Measurements from ENCODE around the gene NXT1.

NXT1 gene

DNA sequence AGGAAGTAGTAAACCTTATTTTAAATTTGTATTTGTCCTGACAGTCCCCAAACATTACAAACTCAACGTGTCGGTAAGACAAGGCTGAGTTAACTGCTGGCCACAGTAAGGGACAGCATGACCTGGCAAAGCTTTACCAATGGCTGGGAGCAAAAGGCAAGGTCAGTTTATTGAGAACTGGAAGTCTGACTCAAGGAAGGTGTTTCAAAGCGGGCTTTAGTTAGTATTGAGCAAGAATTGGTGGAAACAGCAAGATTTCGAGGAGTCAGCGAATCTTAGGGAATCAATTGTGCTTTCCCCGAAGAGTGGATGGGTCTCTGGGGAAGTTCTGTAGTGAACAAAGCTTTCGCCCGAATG lies 10.5 kb downstream of the NXT1 start:
- no peak for DNase-seq (ENCODE audit: low read depth)

DNA sequence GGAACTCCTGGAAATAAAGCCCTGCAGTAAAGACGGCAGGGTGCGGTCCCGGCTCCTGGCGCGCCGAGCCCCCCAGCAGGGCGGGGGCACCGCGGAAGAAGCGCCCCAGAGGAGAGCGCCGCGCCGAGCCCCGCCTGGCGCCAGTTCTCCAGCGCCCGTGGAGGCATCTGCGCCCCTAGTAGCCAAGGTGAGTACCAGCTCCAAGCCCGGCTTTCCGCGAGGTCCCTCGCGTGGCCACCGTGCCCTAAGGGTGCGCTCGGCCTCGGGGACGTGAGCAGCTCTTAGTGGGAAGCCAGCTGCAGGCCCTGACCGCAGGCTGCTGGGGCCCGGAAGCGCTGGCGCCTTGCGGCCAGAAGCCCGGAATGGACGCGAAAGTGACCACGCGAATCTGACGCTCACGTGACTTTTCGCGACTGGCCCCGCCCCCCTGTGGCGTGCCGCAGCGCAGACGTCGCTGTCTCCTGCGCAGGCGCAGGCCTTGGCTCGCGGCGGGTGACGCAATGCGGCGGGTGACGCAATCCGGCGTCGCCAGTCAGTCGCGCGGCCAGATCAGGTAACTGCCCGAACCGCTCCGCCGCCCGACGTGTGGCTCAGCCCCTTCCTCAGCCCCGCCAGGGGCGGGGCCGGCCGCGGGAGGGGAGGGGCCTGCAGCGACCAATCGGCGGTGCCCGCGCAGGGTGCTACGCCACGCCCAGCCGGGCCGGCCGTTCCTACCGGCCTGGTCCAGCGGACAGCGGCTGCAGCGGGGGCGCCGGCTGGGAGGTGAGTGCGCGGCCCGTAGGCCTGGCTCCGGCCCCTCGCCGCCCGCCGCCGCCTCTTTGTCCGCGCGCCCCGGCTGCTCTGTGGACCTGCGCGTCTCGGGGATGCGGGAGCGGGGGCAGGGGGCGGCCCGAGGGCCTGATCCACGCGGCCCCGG lies 11.1 kb downstream of the NXT1 start, which contains the start of gene GZF1:
Gene GZF1, plus strand, starts transcription at position 707 of the 916 bp plus-strand sequence. CDS start 2,202 bp downstream, outside the sequence.
- peak; percentile 94 for DNase-seq (ENCODE audit: low read depth)

DNA sequence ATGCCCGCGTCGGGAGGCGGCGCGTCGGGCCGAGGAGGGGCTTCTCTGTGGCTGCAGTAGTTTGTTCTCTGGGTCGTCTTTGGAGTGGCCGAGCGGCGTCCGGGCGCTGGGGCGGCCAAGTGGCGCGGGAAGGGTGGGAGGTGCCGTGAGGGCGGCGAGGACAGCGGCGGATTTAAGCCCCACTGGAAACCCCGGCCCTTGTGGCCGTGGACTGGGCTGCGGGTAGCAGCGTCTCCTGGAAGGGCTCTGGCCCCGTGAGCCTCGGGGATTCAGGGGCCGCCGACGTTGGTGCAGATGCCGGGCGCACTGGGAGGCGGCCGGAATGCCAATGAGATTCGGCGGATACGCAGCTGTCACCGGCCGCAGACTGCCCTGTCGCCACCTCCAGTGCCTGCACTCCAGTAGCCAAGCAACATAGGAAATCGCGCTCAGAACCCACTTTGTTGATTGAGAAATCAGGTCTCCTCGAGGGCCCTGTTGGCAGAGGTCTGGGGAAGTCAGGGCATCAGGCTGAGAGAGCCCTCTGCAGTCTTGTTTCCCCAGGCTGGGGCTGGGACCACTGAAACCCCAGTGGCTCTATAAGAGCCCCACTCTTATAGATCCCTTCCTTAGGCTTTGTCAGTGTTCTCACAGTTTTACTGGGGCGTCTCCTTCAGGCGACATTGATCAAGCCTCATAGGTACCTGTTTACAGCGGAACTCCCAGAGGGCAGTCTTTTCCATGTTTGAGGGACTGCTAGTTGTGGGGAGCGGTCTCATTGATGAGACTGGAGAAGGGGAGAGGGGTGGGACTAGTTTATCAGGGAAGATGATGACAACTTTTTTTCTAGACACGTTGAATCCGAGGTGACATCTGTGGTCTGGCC lies 12.0 kb downstream of the NXT1 start:
- DNase-seq (ENCODE audit: low read depth): peak; percentile 11

DNA sequence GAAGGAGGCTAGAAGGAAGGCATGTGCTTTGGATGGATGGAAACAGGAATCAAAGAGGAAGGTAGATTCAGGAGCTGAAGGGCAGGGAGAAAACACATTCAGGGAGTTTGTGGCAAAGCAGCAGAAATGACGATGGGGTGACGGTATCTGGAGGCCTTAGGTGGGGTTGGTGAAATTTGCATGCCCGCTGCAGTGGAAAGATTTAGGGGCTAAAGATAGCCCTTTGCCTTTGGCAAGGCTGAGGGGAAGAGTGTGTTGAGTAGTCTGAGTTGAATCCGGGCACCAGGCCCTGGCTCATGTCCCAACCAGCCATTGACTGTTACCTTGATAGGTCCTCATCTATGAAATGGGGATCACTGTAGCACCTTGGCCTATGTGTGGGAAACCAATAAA lies 12.7 kb downstream of the NXT1 start:
- DNase-seq (ENCODE audit: low read depth): no peak

DNA sequence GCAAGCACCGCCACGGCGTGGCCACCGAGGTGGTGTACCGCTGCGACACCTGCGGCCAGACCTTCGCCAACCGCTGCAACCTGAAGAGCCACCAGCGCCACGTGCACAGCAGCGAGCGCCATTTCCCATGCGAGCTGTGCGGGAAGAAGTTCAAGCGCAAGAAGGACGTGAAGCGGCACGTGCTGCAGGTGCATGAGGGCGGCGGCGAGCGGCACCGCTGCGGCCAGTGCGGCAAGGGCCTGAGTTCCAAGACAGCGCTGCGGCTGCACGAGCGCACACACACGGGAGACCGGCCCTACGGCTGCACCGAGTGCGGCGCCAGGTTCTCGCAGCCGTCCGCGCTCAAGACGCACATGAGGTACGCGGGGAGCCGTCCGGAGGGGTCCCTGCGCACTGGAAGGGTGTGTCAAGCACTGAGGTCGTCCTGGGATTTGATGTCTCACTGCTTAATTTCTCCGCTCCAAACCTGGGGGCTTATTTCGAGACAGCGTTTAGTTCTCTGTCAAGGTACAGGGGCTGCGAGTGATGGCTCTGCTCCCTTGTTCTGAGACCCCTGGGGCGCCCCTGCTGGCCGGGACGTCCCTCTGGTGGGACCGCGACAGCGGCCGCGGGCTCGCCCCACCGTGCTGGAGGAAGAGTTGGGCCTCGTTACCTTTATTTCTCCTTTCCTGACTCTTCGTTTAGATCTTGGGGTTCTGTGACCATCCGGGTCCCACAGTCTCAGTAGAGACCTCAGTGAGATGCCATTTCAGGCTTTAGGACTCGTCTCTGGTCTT lies 15.0 kb downstream of the NXT1 start:
- DNase-seq (ENCODE audit: low read depth): no peak

DNA sequence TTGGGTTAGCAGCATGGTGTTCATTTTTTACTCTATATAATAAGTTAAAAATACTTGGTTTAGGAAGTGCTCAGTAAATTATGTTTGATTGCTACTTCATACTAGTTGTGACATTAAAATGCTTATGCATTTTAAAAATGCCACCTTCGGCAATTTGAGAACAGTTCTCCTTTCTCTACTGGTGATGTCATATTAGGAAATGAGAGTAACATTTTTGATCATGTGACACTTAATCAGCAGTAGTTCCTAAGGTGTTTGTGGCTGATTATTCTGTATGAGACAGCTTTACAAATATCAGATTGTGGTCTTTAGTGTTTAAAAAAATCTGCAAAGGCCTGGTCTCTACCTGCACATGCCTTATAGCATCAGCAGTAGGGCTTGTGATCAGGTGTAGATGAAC lies 15.8 kb downstream of the NXT1 start:
- no peak for DNase-seq (ENCODE audit: low read depth)

DNA sequence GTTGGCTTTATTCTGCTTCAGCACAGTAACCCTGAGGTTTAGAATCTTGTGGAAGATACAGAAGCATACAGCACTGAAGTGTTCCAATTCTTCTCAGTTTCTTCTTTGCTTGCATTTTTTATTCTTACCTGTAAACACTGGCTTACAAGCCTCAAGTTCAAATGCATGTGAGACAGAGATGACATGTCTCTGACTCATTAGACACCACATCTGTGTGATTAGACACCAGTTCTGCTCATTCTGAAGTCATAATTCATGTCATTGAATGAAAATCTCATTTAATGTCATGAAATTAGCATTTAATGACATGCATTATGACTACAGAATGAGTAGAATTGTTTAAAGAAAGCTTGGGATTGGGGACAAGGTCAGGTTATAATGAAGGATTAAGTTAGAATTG lies 17.2 kb downstream of the NXT1 start:
- no peak for DNase-seq (ENCODE audit: low read depth)

DNA sequence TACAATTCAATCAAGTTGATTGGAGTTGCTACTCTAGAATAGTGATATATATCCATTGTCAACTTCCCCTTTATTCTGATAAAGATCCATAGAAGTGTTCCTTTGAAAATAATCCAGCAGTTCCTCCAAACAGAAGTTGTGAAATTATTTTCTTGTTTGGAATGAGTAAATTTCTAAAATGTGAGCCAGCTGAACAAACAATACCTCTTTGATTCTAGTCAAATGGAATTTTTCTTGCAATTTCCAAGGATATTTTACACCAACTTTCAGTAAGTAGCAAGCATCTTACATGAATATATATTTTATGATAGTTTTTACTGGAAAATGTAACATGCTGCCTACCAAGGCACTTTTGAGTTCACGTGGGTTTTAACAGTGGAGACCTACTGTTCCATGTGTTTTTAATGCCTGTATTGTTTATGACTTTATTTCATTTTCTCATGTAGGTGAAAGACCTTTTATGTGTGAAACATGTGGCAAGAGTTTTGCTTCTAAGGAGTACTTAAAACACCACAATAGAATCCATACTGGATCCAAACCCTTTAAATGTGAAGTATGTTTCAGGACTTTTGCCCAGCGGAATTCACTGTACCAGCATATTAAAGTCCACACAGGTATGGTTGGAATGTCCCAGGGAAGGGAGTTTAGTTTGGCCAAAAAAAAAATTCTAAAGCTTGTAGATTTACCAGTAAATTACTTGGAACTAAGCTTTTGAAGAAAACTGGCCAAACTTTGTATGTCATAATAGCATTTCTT lies 17.9 kb downstream of the NXT1 start:
- no peak for DNase-seq (ENCODE audit: low read depth)

DNA sequence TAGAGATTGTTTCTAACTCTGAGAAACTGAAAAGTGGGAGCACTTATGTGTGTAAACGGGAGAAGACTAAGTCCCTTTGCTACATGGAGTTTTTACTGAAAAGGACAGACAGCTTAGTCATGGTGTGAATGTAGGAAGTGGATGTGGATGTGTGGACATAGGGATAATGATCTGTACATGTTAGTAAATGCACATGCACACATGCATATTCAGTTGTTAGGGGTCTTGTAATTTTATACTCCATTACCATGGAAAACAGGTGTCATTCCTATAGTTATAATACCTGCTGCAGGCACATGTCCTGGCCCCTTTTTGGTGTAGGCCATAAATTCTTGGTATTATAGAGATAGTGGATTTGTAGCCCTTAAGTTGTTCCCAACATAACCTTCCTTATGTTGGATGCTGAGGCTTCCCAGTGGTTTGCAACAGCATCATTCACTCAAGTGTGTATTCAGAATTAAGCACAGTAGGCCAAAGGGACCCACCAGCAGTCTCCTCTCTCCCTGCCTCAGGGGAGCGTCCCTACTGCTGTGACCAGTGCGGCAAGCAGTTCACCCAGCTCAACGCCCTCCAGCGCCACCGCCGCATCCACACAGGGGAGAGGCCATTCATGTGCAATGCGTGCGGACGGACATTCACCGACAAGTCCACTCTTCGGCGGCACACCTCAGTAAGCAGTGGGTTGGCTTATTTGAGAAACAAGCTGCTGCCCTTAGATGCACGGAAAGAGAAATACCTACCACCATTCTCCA lies 18.7 kb downstream of the NXT1 start:
- no peak for DNase-seq (ENCODE audit: low read depth)

DNA sequence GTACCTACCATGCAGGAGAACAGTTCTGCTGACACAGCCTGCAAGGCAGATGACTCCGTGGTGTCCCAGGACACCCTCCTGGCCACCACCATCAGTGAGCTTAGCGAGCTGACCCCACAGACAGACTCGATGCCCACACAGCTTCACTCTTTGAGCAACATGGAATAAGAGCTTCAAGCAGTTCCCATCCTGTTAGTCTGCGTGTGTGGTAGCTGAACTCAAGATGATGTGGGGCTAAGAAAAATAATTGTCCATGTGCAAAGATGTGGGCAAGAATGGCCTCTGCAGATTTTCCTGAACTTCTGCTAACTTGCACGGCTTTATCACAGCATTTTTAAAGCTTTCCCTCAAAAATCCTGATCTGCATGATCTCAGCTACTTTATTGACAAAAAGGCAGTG lies 19.7 kb downstream of the NXT1 start:
- no peak for DNase-seq (ENCODE audit: low read depth)

DNA sequence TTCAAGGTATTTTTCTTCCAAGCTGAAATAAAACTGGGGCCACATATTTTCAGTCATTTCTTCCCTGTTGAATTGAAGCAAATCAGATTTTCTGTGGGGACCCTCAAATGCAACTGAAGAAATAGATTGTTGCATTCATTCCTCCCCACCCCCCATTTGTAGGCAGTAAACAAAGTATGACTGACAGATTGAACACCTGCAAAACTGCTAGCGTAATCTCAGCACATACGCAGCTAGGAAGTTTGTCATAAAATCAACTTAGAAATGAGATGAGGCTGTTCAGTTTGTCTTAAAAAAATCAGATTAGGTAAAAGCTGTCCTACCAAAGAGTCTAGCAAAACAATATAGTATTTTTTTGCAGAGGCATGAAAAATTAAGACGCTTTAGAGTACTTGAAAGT lies 20.3 kb downstream of the NXT1 start:
- no peak for DNase-seq (ENCODE audit: low read depth)

DNA sequence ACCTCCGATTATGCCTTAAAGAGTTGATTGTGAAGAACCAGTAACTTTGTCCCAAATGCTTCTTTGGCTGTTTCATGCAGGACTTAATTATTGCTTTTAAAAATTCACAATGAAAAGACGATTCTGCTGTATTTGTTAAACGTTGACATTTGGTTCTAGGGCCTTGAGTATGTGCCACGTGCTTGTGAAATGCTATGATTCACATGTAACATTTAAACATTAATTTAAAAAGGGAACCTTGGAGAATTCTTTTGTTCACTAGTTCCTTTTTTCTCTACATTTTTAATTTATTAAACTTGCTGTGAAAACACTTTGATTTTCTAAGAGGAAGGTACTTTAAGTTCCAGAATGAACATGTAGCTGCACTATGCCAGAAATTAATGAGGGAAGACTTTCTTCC lies 20.9 kb downstream of the NXT1 start:
- no peak for DNase-seq (ENCODE audit: low read depth)

DNA sequence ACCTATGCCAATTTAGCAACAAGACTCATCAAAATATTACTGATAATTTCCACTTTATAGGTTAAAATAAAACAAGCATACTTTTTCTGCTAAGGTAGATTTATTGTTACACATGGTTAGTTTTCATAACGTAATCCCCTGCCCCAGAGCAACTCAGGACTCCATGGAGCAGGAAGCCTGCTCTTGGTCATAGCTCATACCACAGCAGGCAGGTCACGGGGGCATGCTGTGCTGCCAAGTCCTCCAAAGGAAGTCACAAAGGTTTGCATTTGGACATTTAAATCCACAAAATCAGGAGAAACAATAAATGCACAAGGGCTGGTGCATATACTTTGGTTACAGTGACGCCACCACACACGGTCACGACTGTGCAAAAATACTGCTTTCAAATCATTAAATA lies 23.9 kb downstream of the NXT1 start:
- no peak for DNase-seq (ENCODE audit: low read depth)

DNA sequence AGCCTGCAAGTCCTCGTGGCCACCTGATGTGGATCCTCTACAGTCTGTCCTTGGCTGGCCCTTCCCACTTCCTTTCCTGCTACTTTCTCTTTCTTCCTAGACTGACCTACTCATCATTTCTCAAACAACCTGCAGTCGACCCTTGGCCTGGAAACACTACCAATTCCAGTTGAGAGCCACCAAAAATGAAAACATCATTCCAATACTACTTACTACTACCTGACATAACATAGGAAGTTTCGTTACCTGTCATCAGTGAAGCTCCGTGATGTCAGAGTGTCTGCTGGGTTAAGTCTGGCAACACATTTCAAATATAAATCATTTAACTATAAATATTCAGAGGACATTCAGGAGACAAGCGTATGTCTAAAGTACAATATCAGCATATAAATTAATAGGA lies 25.2 kb downstream of the NXT1 start:
- DNase-seq (ENCODE audit: low read depth): no peak

DNA sequence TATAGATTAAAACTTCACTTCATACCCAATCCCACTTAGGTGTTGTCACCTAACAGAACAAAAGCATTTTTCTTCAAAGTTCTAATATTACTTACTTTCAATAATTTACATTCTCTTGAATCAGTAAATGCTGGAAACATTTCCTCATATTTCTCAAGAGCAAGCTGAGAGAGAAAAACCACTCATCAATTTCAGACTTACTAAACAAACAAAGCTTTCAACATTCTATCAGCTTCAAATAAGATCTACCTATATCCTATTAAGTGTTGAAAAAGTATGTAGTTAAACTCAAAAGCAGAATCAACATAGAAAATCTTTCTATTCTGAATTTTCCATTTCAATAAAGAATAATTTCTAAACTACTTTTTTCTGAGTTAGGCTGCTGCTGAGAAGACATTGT lies 29.2 kb downstream of the NXT1 start:
- DNase-seq (ENCODE audit: low read depth): no peak

DNA sequence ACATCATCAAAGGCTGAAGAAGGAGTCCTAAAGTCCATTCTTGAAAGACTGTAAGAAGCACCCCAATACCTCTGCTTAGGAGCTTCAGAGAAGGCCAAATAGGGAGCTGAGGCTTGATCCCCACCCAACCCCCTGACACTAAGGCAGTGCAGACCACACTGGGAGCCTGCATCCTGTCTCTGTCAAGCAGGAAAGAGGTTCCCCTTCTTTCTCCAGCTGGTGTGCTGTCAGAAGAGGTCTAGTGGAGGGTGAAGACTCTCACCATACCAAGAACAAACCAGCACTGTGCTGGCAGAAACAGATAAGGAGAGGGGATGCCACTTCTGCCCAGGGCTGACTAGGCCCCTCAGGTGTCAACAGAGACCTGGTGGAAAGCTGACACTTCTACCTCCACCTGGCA lies 31.3 kb downstream of the NXT1 start:
- no peak for DNase-seq (ENCODE audit: low read depth)

DNA sequence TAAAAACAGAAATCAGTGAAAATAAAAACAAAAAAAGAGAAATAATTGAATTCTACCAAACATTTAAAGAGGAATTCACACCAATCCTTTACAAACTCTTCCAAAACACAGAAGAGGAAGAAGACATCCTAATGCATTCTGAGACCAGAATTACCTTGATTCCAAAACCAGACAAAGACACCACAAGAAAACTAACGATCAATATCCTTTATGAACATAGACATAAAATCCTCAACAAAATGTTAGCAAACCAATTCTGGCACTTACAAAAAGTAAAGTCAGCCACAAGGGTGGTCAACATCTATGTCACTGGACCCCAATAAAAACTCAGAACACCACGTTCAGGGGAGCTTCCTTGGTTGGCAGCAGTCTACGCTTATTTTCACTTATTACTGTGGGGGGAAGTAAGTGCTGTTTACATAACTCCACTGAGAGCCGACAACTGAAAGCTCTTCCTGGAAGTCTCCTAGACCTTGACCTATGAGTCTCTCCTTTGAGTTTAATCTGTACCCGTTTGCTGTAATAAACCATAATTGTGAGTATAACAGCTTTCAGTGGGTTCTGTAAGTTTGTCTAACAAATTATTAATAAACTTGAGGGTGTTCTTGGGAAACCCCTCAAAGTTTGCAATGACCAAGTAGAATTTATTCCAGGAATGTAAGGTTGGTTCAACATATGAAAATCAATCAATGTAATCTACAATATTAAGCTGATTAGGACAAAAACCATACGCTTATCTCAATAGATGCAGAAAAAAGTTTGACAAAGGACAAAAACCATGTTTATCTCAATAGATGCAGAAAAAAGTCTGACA lies 35.9 kb downstream of the NXT1 start:
- no peak for DNase-seq (ENCODE audit: low read depth)

DNA sequence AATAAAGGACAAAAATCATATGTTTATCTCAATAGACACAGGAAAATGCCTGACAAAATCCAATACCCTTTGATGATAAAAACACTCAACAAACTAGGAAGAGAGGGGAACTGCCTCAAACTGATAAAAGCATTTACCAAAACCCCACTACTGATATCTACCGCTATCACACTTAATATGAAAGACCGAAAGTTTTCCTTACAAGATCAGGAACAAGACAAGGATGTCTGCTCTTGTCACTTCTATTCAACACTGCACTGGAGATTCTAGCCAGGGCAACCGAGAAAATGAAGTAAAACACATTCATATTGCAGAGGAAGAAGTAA lies 36.5 kb downstream of the NXT1 start:
- DNase-seq (ENCODE audit: low read depth): no peak

DNA sequence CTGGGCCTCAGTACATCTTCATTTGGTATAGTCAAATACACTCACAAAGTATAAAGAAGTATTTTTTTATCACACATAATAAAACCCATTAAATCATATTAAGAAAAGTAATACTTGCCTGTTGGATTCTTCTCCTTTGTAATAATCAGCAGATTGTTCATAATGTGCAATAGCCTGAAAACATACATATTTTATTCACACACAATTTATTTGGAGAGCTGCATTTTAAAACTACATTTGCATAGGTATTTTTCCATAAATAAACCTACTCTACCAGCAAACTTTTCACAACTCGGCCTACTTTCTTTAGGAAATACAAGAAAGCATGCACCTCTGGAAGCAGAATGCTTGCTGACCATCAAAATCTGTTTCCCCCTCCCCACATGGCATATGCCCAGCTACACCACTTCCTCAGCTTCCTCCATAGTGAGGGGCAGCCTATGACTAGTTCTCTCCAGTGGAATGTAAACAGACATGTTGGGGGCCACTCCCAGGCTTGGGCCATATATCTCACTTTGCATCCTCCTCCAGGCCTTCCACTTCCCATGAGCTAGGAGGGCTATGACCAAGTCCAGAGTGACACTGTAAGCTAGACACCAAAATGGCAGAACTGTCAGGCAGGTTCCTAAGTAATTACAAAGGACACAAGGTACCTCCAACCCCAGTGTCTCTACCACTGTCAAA lies 39.6 kb downstream of the NXT1 start:
- no peak for DNase-seq (ENCODE audit: low read depth)
